ENCODE measurements around the gene TCF15. TPM values are rescaled to one million over a fixed set of nuclear protein-coding genes. Genes with fewer than 3 reads are reported as not detected.

The TCF15 gene
- total RNA-seq, 4 donors from 2014 or later = 0.30 to 4.5 (median 1.1) TPM; not detected in 1

DNA sequence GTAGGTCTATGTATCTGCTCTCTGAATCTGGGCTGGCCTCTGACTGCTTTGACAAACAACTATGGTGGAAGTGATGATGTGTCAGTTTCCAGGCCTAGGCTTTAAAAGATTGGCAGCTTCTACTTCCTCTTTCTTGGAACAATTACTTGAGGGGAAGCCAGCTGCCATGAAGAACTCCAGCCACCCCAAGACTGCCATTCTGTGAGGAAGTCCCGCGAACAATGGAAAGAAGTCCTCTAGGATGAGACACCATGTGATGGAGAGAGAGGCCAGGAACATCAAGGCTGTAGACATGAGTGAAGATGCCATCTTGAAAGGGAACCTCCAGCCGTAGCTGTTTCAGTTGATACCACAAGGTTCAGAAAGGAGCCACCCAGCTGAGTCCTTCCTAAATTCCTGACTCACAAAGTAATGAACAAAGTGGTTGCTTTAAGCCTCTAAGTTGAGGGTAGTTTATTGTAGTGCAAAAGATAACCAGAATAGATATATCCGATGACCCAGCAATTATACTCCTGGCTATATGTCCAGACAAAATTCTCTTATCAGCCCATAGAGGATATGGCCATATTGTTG is 15.3 kb upstream of the TCF15 start:
- TF ChIP-seq POLR2A (IDR thresholded peaks at IDR 0.05) (no peak), CTCF (IDR thresholded peaks at IDR 0.05) (no peak), EP300 (IDR thresholded peaks at IDR 0.05) (no peak)
- Histone ChIP-seq H3K4me1 (no peaks in the 10 kb centered on the region), H3K27me3 (peaks cover 0 to 9% of the 10 kb centered on the region in 2 donors), H3K36me3 (no peaks in the 10 kb centered on the region), H3K27ac (no peak overlapping the region), H3K4me3 (no peak overlapping the region), H3K9me3 (peaks cover 0 to 5% (median 0%) of the 10 kb centered on the region in 4 donors)
- WGBS, 2 donors = 83 to 86% methylated on average over 4 of the region's 4 CpGs
- no peak for DNase-seq (ENCODE audit: low spot score in 2 of 2)

GRCh38 chr20:623704-624103 is 13.6 kb upstream of the TCF15 start:
- no peak overlapping the region for H3K4me3 ChIP-seq
- no peak for TF ChIP-seq EP300 (IDR thresholded peaks at IDR 0.05)
- no peak for TF ChIP-seq POLR2A (IDR thresholded peaks at IDR 0.05)
- TF ChIP-seq CTCF (IDR thresholded peaks at IDR 0.05) = no peak
- no peak for DNase-seq (ENCODE audit: low spot score in 2 of 2)
- H3K9me3 ChIP-seq = peaks cover 0 to 5% (median 0%) of the 10 kb centered on the region in 4 donors
- peaks cover 0 to 18% of the 10 kb centered on the region in 2 donors for H3K27me3 ChIP-seq
- no peak overlapping the region for H3K27ac ChIP-seq
- WGBS, 2 donors = 72 to 73% methylated on average over 4 of the region's 4 CpGs
- no peaks in the 10 kb centered on the region for H3K4me1 ChIP-seq
- H3K36me3 ChIP-seq = no peaks in the 10 kb centered on the region

DNA sequence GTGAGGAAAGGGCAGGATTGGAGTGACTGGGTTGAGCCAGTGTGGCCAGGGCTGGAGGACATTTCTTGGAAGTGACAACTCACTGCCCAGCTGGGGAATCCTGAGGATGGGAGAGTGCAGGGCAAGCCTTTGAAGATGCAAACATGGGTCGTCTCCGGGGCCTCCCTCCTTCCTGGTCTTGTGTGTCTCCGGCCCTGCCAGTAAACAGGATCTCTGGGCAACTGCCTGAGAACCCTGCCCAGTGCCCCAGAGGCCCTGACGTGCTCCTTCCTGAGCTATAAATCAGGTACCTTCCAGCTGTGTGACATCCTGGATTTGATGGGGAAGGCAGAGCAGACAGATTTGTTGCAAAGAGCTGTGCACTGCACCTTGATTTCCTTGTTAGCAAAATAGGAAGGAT is 12.9 kb upstream of the TCF15 start:
- Histone ChIP-seq H3K27ac (no peak overlapping the region), H3K4me3 (no peak overlapping the region), H3K36me3 (no peaks in the 10 kb centered on the region), H3K9me3 (peaks cover 0 to 12% (median 0%) of the 10 kb centered on the region in 4 donors), H3K4me1 (no peaks in the 10 kb centered on the region), H3K27me3 (peaks cover 0 to 18% of the 10 kb centered on the region in 2 donors)
- no peak for DNase-seq (ENCODE audit: low spot score in 2 of 2)
- TF ChIP-seq CTCF (IDR thresholded peaks at IDR 0.05) (no peak), EP300 (IDR thresholded peaks at IDR 0.05) (no peak), POLR2A (IDR thresholded peaks at IDR 0.05) (no peak)
- 21 to 27% methylated on average over 4 of the region's 4 CpGs for WGBS, 2 donors

DNA sequence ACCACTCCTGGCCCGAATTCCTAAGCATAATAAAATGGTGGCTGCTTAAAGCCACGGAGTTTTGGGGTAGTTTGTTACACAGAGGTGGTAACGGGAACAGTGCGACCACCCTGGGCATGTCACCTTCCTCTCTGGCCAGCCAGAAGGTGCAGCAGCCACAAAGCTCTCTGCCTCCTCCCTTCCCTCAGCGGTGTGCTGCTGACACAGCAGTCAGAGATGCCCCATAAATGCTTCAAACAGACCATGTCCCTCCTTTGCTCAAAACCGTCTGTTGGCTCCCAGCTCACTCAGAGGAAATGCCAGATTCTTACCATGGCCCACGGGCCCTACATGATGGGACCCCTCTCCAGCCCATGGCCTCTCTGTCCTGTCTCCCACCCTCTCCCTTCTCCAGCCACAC is 12.1 kb upstream of the TCF15 start:
- H3K27ac ChIP-seq = no peak overlapping the region
- no peak for TF ChIP-seq POLR2A (IDR thresholded peaks at IDR 0.05)
- TF ChIP-seq CTCF (IDR thresholded peaks at IDR 0.05) = no peak
- TF ChIP-seq EP300 (IDR thresholded peaks at IDR 0.05) = no peak
- no peak overlapping the region for H3K4me3 ChIP-seq
- peaks cover 0 to 22% of the 10 kb centered on the region in 2 donors for H3K27me3 ChIP-seq
- no peak for DNase-seq (ENCODE audit: low spot score in 2 of 2)
- H3K36me3 ChIP-seq = no peaks in the 10 kb centered on the region
- no peaks in the 10 kb centered on the region for H3K4me1 ChIP-seq
- WGBS, 2 donors = 73 to 74% methylated on average over 7 of the region's 7 CpGs
- H3K9me3 ChIP-seq = peaks cover 0 to 16% (median 0%) of the 10 kb centered on the region in 4 donors

- no peak overlapping the region for H3K4me3 ChIP-seq
- no peaks in the 10 kb centered on the region for H3K36me3 ChIP-seq
- no peaks in the 10 kb centered on the region for H3K4me1 ChIP-seq
- TF ChIP-seq POLR2A (IDR thresholded peaks at IDR 0.05) (no peak), CTCF (IDR thresholded peaks at IDR 0.05) (no peak), EP300 (IDR thresholded peaks at IDR 0.05) (no peak)
- no peak for DNase-seq (ENCODE audit: low spot score in 2 of 2)
- 31 to 47% methylated on average over 5 of the region's 5 CpGs for WGBS, 2 donors
- no peak overlapping the region for H3K27ac ChIP-seq
- peaks cover 0 to 22% of the 10 kb centered on the region in 2 donors for H3K27me3 ChIP-seq
- peaks cover 0 to 16% (median 0%) of the 10 kb centered on the region in 4 donors for H3K9me3 ChIP-seq
Measured at GRCh38 chr20:621125-621756, 11.1 kb upstream of the TCF15 start.
